ENCODE measurements around the gene ZFAND3.

Gene ZFAND3

GRCh38 chr6:38193051-38193450 is 373.5 kb downstream of the ZFAND3 start:
- DNase-seq: no peak
- Histone ChIP-seq H3K27ac (peak overlapping the region; percentile 36), H3K36me3 (peaks cover 3% of the 10 kb centered on the region; the same call in 1 of the 2 replicates), H3K4me3 (ENCODE audit: low read depth, low read length) (no peak overlapping the region), H3K9me3 (ENCODE audit: severe bottlenecking) (no peaks in the 10 kb centered on the region), H3K27me3 (ENCODE audit: insufficient read depth, low read depth, severe bottlenecking) (no peaks in the 10 kb centered on the region)
- no peak for TF ChIP-seq CTCF (IDR thresholded peaks at IDR 0.05; ENCODE audit: low read depth, low read length)

GRCh38 chr6:38193481-38194281 is 374.2 kb downstream of the ZFAND3 start:
- DNase-seq: no peak

GRCh38 chr6:38194282-38194572 is 374.7 kb downstream of the ZFAND3 start:
- TF ChIP-seq CTCF (IDR thresholded peaks at IDR 0.05; ENCODE audit: low read depth, low read length): no peak
- Histone ChIP-seq H3K27me3 (ENCODE audit: insufficient read depth, low read depth, severe bottlenecking) (no peaks in the 10 kb centered on the region), H3K9me3 (ENCODE audit: severe bottlenecking) (no peaks in the 10 kb centered on the region)

More at GRCh38 chr6:38193481-38194281, 374.2 kb downstream of the ZFAND3 start:
- Histone ChIP-seq H3K4me3 (ENCODE audit: low read depth, low read length) (no peak overlapping the region), H3K27ac (peak overlapping the region; percentile 36), H3K36me3 (peaks cover 3% of the 10 kb centered on the region; the same call in 1 of the 2 replicates), H3K9me3 (ENCODE audit: severe bottlenecking) (no peaks in the 10 kb centered on the region), H3K27me3 (ENCODE audit: insufficient read depth, low read depth, severe bottlenecking) (no peaks in the 10 kb centered on the region)
- TF ChIP-seq CTCF (IDR thresholded peaks at IDR 0.05; ENCODE audit: low read depth, low read length): no peak

GRCh38 chr6:38194589-38194988 is 375.1 kb downstream of the ZFAND3 start:
- no peak for TF ChIP-seq CTCF (IDR thresholded peaks at IDR 0.05; ENCODE audit: low read depth, low read length)
- Histone ChIP-seq H3K9me3 (ENCODE audit: severe bottlenecking) (no peaks in the 10 kb centered on the region), H3K27ac (no peak overlapping the region), H3K4me3 (ENCODE audit: low read depth, low read length) (no peak overlapping the region), H3K27me3 (ENCODE audit: insufficient read depth, low read depth, severe bottlenecking) (no peaks in the 10 kb centered on the region), H3K36me3 (peaks cover 3% of the 10 kb centered on the region; the same call in 1 of the 2 replicates)
- no peak for DNase-seq

More at GRCh38 chr6:38194282-38194572, 374.7 kb downstream of the ZFAND3 start:
- Histone ChIP-seq H3K36me3 (peaks cover 3% of the 10 kb centered on the region; the same call in 1 of the 2 replicates), H3K27ac (no peak overlapping the region), H3K4me3 (ENCODE audit: low read depth, low read length) (no peak overlapping the region)
- no peak for DNase-seq

GRCh38 chr6:38195113-38195635 is 375.6 kb downstream of the ZFAND3 start:
- TF ChIP-seq CTCF (IDR thresholded peaks at IDR 0.05; ENCODE audit: low read depth, low read length): no peak
- DNase-seq: no peak
- Histone ChIP-seq H3K9me3 (ENCODE audit: severe bottlenecking) (no peaks in the 10 kb centered on the region), H3K36me3 (peaks cover 3% of the 10 kb centered on the region; the same call in 1 of the 2 replicates), H3K27ac (no peak overlapping the region), H3K4me3 (ENCODE audit: low read depth, low read length) (no peak overlapping the region), H3K27me3 (ENCODE audit: insufficient read depth, low read depth, severe bottlenecking) (no peaks in the 10 kb centered on the region)

Data from WERI-Rb-1 (cell line).